ENCODE results near the gene HOXC4. TPM values are rescaled to one million over a fixed set of nuclear protein-coding genes. Genes with fewer than 3 reads are reported as not detected.
A peak's percentile ranks its signal among the peaks of the same experiment; 100 is the strongest.

HOXC4 gene
- total and polyA plus RNA-seq, 11 donors: 0.06 to 1.2 (median 0.25) TPM; not detected in 7

DNA sequence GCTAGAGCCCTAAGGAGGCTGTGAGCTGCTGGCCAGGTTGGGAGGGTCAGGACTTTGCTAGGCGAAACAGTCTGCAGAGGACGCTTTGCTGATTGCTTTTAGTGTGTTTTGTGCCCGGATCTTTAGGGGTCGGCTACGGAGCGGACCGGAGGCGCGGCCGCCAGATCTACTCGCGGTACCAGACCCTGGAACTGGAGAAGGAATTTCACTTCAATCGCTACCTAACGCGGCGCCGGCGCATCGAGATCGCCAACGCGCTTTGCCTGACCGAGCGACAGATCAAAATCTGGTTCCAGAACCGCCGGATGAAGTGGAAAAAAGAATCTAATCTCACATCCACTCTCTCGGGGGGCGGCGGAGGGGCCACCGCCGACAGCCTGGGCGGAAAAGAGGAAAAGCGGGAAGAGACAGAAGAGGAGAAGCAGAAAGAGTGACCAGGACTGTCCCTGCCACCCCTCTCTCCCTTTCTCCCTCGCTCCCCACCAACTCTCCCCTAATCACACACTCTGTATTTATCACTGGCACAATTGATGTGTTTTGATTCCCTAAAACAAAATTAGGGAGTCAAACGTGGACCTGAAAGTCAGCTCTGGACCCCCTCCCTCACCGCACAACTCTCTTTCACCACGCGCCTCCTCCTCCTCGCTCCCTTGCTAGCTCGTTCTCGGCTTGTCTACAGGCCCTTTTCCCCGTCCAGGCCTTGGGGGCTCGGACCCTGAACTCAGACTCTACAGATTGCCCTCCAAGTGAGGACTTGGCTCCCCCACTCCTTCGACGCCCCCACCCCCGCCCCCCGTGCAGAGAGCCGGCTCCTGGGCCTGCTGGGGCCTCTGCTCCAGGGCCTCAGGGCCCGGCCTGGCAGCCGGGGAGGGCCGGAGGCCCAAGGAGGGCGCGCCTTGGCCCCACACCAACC is 23.9 kb upstream of the HOXC4 start:
- H3K4me3 ChIP-seq: peak overlapping the region in 1 of 12 donors; percentile 2
- H3K27ac ChIP-seq: no peak overlapping the region
- intact Hi-C loops (cut with DNase I): loop anchor here in 1 of 10 donors (5.0 kb wide), 1 partner anchor 163 kb away; no protein-coding TSS in a partner anchor
- WGBS, 4 donors: 17 to 25% (median 22%) methylated on average over 48 to 53 of the region's 53 CpGs
- ATAC-seq (no peak), DNase-seq (no peak)
- no peaks in the 10 kb centered on the region for H3K9me3 ChIP-seq
- H3K27me3 ChIP-seq: peaks cover 58 to 100% (median 98%) of the 10 kb centered on the region in 9 donors
- TF ChIP-seq, protein P1, sequence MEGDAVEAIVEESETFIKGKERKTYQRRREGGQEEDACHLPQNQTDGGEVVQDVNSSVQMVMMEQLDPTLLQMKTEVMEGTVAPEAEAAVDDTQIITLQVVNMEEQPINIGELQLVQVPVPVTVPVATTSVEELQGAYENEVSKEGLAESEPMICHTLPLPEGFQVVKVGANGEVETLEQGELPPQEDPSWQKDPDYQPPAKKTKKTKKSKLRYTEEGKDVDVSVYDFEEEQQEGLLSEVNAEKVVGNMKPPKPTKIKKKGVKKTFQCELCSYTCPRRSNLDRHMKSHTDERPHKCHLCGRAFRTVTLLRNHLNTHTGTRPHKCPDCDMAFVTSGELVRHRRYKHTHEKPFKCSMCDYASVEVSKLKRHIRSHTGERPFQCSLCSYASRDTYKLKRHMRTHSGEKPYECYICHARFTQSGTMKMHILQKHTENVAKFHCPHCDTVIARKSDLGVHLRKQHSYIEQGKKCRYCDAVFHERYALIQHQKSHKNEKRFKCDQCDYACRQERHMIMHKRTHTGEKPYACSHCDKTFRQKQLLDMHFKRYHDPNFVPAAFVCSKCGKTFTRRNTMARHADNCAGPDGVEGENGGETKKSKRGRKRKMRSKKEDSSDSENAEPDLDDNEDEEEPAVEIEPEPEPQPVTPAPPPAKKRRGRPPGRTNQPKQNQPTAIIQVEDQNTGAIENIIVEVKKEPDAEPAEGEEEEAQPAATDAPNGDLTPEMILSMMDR (IDR thresholded peaks at IDR 0.05): no peak
- TF ChIP-seq POLR2A (IDR thresholded peaks at IDR 0.05): no peak
- peaks cover 0 to 33% (median 5%) of the 10 kb centered on the region in 12 donors for H3K4me1 ChIP-seq
- H3K36me3 ChIP-seq: no peaks in the 10 kb centered on the region

DNA sequence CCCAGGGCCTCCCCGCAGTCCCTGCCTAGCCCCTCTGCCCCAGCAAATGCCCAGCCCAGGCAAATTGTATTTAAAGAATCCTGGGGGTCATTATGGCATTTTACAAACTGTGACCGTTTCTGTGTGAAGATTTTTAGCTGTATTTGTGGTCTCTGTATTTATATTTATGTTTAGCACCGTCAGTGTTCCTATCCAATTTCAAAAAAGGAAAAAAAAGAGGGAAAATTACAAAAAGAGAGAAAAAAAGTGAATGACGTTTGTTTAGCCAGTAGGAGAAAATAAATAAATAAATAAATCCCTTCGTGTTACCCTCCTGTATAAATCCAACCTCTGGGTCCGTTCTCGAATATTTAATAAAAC is 23.2 kb upstream of the HOXC4 start:
- Histone ChIP-seq H3K4me1 (peaks cover 0 to 33% (median 5%) of the 10 kb centered on the region in 12 donors), H3K36me3 (no peaks in the 10 kb centered on the region), H3K4me3 (no peak overlapping the region), H3K27ac (no peak overlapping the region), H3K27me3 (peaks cover 60 to 100% (median 99%) of the 10 kb centered on the region in 9 donors), H3K9me3 (no peaks in the 10 kb centered on the region)
- DNase-seq: no peak
- WGBS, 4 donors: 36 to 49% (median 39%) methylated on average over 7 of the region's 7 CpGs
- ATAC-seq: no peak
- intact Hi-C loops (cut with DNase I): loop anchor here in 1 of 10 donors (5.0 kb wide), 1 partner anchor 162 kb away; no protein-coding TSS in a partner anchor
- TF ChIP-seq POLR2A (IDR thresholded peaks at IDR 0.05): no peak
- TF ChIP-seq, protein P1 (IDR thresholded peaks at IDR 0.05): no peak

DNA sequence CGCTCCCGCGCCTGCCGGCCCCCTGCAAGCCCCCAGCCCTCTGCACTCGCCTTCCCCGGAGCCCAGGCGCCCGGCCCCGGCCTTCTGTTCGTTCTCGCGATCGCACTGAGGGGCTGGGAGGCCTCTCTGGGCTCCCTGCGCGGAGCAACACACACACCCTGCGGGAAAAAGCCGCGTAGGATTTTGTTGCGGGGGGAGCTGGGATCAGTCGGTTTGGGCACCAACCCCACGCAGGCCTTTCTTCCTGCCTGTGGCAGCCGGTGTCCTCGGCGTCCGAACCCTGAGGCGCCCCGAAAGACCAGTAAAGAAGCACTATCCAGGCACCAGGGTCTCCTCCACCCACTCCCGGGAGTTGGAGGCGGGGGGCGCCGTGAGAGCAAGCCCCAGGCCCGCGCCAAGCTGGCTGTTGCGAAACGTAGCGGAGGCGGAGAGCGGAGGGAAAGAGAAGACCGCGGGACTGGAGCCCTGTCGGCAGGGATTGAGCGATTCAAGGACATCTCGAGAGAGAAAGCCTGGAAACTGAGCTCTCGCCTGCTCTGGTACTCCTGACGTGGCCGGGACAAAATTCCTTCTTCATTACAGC is 22.7 kb upstream of the HOXC4 start:
- 6 to 15% (median 10%) methylated on average over 32 to 46 of the region's 46 CpGs for WGBS, 4 donors
- peak in 2 of 4 donors; percentile 12 to 35 for ATAC-seq
- intact Hi-C loops (cut with DNase I): loop anchor here in 1 of 10 donors (5.0 kb wide), 1 partner anchor 161 kb away; no protein-coding TSS in a partner anchor
- peaks cover 0 to 33% (median 5%) of the 10 kb centered on the region in 12 donors for H3K4me1 ChIP-seq
- H3K4me3 ChIP-seq: peak overlapping the region in 3 of 12 donors; percentile 7 to 13 (median 10)
- H3K36me3 ChIP-seq: no peaks in the 10 kb centered on the region
- DNase-seq: no peak
- TF ChIP-seq, protein P1 (IDR thresholded peaks at IDR 0.05): no peak
- no peak for TF ChIP-seq POLR2A (IDR thresholded peaks at IDR 0.05)
- no peaks in the 10 kb centered on the region for H3K9me3 ChIP-seq
- H3K27ac ChIP-seq: no peak overlapping the region
- peaks cover 59 to 100% (median 99%) of the 10 kb centered on the region in 9 donors for H3K27me3 ChIP-seq

DNA sequence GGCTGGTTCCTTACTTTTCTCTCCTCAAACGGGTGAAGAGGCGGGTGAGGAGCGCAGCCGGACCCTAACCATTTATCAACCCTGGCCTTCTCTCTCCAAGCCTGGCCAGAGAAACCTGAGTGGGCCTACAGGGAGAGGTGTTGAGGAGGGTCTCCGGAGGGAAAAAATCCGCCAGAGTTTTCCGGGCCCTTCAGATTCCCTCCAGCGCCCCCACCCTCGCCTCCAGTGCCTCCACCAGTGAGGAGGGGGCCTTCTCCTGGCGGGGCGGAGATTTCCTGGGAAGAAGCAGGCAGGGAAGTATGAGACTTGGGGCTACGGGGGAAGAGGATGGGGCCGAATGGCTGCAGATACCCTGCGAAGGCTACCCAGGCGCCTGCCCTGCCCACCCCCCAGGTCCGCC is 22.2 kb upstream of the HOXC4 start:
- TF ChIP-seq POLR2A (IDR thresholded peaks at IDR 0.05): no peak
- TF ChIP-seq, protein P1 (IDR thresholded peaks at IDR 0.05): no peak
- H3K4me1 ChIP-seq: peaks cover 0 to 33% (median 5%) of the 10 kb centered on the region in 12 donors
- no peaks in the 10 kb centered on the region for H3K36me3 ChIP-seq
- 18 to 27% (median 19%) methylated on average over 16 of the region's 16 CpGs for WGBS, 4 donors
- no peak overlapping the region for H3K27ac ChIP-seq
- no peak overlapping the region for H3K4me3 ChIP-seq
- ATAC-seq (no peak), DNase-seq (no peak)
- intact Hi-C loops (cut with DNase I): loop anchor here in 1 of 10 donors (5.0 kb wide), 1 partner anchor 161 kb away; no protein-coding TSS in a partner anchor
- H3K9me3 ChIP-seq: no peaks in the 10 kb centered on the region
- H3K27me3 ChIP-seq: peaks cover 63 to 100% (median 99%) of the 10 kb centered on the region in 9 donors
